Non-pigmented ciliary epithelial cell (primary cell): ENCODE results near the gene POGK.
"Not testable (repeated sequence)": the region's sequence is repeated elsewhere in the genome, so short reads cannot be mapped to it uniquely, and the experiment has no call there.

Experiments
- DNase-seq: peaks from one replicate; pipeline ENCODE4 v3.0.0-alpha.2; 2010; ENCODE audit warnings: low read depth

POGK gene

GRCh38 chr1:166857995-166858394 is 18.7 kb downstream of the POGK start:
- DNase-seq, result no peak

- DNase-seq, result no peak
Observed at GRCh38 chr1:166858726-166859419, 19.6 kb downstream of the POGK start.

- DNase-seq, result no peak
Observed at GRCh38 chr1:166859597-166859996, 20.3 kb downstream of the POGK start.

GRCh38 chr1:166865926-166866325 is 26.7 kb downstream of the POGK start:
- no peak for DNase-seq

- no peak for DNase-seq
Observed at GRCh38 chr1:166868639-166869038, 29.4 kb downstream of the POGK start.

- no peak for DNase-seq
Observed at GRCh38 chr1:166869318-166870099, 30.2 kb downstream of the POGK start.

- no peak for DNase-seq
Observed at GRCh38 chr1:166870584-166870983, 31.3 kb downstream of the POGK start.

- no peak for DNase-seq
Observed at GRCh38 chr1:166874464-166874863, 35.2 kb downstream of the POGK start.

GRCh38 chr1:166875302-166875733 is 36.0 kb downstream of the POGK start:
- DNase-seq, result no peak

- peak; percentile 81 for DNase-seq
Observed at GRCh38 chr1:166875734-166876539, 36.7 kb downstream of the POGK start, which contains the start of gene TADA1. Gene TADA1, minus strand, starts transcription at chr1:166876264. Its CDS starts 31 bp downstream, at chr1:166876233.

GRCh38 chr1:166876540-166876838 is 37.2 kb downstream of the POGK start:
- DNase-seq, result no peak

- not testable (repeated sequence) for DNase-seq
Observed at GRCh38 chr1:166878173-166878917, 39.1 kb downstream of the POGK start.

GRCh38 chr1:166882893-166883292 is 43.6 kb downstream of the POGK start:
- DNase-seq, result no peak

GRCh38 chr1:166884040-166884642 is 44.9 kb downstream of the POGK start:
- DNase-seq, result no peak

GRCh38 chr1:166884971-166885370 is 45.7 kb downstream of the POGK start:
- DNase-seq, result no peak

- no peak for DNase-seq
Observed at GRCh38 chr1:166888373-166889111, 49.3 kb downstream of the POGK start.

GRCh38 chr1:166889776-166890175 is 50.5 kb downstream of the POGK start:
- DNase-seq, result no peak

- no peak for DNase-seq
Observed at GRCh38 chr1:166895766-166896165, 56.5 kb downstream of the POGK start.

GRCh38 chr1:166899769-166900168 is 60.5 kb downstream of the POGK start:
- DNase-seq, result no peak

- no peak for DNase-seq
Observed at GRCh38 chr1:166900987-166901386, 61.7 kb downstream of the POGK start.

GRCh38 chr1:166902279-166902678 is 63.0 kb downstream of the POGK start:
- DNase-seq, result no peak
